Measurements from ENCODE around the gene GLIPR1.
A peak's percentile ranks its signal among the peaks of the same experiment; 100 is the strongest.
"Not testable (repeated sequence)": the region's sequence is repeated elsewhere in the genome, so short reads cannot be mapped to it uniquely, and the experiment has no call there.

The GLIPR1 gene

GRCh38 chr12:75522124-75522523, 41.6 kb downstream of the GLIPR1 start:
- DNase-seq = not testable (repeated sequence)

GRCh38 chr12:75525263-75525662, 44.7 kb downstream of the GLIPR1 start:
- no peak for DNase-seq

- DNase-seq = peak; percentile 58
Observed at GRCh38 chr12:75526655-75527511, 46.3 kb downstream of the GLIPR1 start.

- no peak for DNase-seq
Observed at GRCh38 chr12:75528272-75528671, 47.7 kb downstream of the GLIPR1 start.

- no peak for DNase-seq
Observed at GRCh38 chr12:75528692-75529091, 48.1 kb downstream of the GLIPR1 start.

- DNase-seq = no peak
Observed at GRCh38 chr12:75529316-75529715, 48.8 kb downstream of the GLIPR1 start.

GRCh38 chr12:75529826-75530225, 49.3 kb downstream of the GLIPR1 start:
- DNase-seq = no peak

GRCh38 chr12:75533239-75533638, 52.7 kb downstream of the GLIPR1 start:
- no peak for DNase-seq

GRCh38 chr12:75539889-75540288, 59.3 kb downstream of the GLIPR1 start:
- DNase-seq = no peak

GRCh38 chr12:75542942-75543341, 62.4 kb downstream of the GLIPR1 start:
- DNase-seq = no peak

GRCh38 chr12:75543529-75543928, 63.0 kb downstream of the GLIPR1 start:
- no peak for DNase-seq

GRCh38 chr12:75545636-75546035, 65.1 kb downstream of the GLIPR1 start:
- no peak for DNase-seq

- no peak for DNase-seq
Observed at GRCh38 chr12:75548879-75549278, 68.3 kb downstream of the GLIPR1 start.

GRCh38 chr12:75549989-75550388, 69.4 kb downstream of the GLIPR1 start:
- no peak for DNase-seq

- no peak for DNase-seq
Observed at GRCh38 chr12:75550401-75551240, 70.1 kb downstream of the GLIPR1 start.

GRCh38 chr12:75551477-75551876, 70.9 kb downstream of the GLIPR1 start:
- no peak for DNase-seq

- no peak for DNase-seq
Observed at GRCh38 chr12:75553398-75553797, 72.8 kb downstream of the GLIPR1 start.

Measured in CD4-positive, alpha-beta T cell treated with Interleukin-12 subunit alpha and Interleukin-12 subunit beta, for 1 hour (primary cell).